ENCODE measurements around the gene AMZ2.
"Not testable (repeated sequence)": the region's sequence is repeated elsewhere in the genome, so short reads cannot be mapped to it uniquely, and the experiment has no call there.

The AMZ2 gene

DNA sequence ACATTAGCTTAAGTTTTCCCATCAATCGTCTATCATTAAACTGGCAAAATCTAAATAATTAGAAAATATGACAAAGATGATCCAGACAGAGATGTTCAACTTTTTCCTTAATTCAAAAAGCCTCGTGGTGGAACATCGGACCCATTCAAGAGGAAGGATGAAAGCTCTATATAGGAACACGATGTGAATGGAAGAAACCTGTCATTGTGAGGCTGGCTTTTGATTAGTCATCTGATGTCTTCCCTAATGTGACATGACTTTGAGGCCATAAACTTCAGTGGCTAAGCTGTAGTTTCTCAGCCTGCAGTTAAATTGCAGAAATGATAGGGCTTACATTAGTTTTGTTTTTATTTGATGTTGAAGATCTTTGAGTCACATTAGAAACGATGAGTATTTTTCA, 1.0 kb downstream of the AMZ2 start:
- no peak for DNase-seq

DNA sequence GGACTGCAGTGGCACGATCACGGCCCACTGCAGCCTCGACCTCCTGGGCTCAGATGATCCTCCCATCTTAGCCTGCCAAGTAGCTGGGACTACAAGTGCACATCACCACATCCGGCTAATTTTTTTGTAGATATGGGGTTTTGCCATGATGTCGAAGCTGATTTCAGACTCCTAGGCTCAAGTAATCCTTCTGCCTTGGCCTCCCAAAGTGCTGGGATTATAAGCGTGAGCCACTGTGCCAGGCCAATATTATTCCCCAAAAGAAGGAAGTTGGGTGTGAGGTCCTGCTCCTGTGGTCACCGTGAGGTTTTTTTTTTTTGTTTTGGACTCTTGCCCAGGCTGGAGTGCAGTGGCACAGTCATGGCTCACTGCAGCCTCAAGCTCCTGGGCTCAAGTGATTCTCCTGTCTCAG, 1.5 kb downstream of the AMZ2 start:
- DNase-seq, result no peak

DNA sequence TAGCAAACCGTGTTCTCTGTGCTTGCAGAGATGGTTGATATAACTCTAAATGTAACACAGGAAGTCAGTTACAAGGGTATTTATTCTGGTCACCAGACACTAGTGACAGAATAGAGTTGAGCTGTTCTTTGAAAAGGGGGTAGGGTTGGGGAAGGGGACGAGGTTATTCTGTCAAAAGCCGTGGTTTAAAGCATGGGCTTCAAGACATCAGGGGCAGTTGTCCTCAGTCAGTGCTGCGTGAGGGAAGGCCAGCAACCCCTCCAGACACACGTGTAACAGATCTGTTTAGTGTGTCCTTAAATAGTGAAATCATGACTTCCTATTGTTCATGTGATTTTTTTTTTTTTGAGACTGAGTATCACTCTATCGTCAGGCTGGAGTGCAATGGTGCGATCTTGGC, 5.6 kb downstream of the AMZ2 start:
- not testable (repeated sequence) for DNase-seq

DNA sequence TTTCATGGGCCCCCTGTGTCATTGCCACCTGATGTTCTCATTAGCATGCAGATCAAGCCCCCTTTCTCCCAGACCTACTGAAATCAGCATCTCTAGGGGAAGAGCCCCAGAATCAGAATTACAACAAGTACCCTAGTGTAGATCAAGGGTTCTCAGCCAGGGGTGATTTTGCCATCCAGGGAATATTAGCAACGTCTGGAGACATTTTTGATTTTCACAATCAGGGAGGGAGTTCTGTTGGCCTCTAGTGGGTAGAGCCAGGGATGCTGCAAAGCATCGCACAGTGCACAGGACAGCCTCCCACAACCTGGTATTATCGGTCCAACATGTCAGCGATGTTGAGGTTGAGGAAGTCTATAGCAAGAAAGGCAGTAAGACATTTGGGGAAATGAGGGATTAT, 7.3 kb downstream of the AMZ2 start:
- no peak for DNase-seq

DNA sequence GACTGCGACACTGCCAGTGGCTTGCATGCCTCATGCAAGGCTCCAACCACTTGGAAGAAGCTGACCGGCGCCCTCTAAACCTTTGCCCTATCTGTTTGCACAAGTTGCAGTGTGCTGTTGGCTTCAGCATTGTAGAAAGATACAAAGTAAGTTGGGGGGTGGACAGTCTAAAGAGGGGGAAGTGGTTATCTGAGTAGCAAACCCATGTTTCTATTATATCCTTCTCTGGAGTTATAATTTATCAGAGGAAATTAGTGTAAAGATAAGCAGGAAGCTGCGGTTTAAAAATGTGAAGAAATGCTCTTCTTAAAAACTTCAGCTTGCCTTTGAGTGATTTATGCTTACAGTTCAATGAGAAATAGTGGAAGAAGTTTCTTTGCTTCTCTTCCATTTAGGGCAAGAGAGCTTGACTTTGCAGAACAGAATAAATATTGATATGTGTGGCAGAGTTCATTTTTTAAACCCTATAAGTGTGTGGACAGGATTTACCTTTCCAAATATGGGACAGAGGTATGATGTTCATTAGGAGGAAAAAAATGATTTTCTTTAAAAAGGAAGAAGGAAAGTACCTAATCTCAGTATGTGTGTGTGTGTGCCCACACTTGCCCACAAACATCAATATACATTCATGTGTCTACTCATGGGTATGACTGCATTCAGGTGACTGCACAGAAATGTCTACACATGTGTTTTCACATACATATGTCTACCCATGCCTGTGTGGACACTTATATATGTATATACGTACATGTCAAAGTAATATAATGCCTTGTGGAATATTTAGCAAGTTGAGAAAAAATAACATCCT, 8.1 kb downstream of the AMZ2 start:
- DNase-seq, result no peak

DNA sequence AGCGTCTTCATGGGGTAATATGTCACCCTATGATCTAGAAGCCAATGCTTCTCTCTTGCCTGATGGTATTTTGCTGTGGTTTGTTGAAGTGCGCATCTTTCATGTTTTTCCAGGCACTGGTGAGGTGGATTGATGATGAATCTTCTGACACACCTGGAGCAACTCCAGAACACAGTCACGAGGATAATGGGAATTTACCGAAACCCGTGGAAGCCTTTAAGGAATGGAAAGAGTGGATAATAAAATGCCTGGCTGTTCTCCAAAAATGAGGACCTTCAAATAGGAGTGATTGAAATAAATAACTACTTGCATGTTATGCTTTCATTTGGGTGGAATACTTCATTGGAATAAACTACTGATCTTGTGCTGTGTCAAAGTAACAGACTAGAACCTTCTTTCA, 8.9 kb downstream of the AMZ2 start:
- not testable (repeated sequence) for DNase-seq

DNA sequence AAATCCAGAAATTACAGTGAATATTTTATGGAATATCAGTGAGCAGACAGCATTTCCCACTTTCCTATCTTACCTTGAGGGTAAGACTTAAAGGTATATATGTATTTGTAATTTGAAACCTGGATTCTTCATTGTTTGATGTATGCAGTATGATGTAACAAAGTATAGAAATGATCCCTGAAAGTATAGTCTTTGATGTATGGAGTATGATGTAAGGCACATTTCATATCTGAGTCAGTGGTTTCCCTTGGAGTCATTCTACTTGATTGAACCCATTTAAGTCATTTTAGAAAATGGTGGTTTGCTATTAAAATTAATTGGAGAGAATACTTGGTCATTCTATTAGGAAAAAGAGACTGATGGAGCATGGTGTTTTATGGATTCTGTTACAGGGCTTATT, 10.1 kb downstream of the AMZ2 start:
- no peak for DNase-seq

DNA sequence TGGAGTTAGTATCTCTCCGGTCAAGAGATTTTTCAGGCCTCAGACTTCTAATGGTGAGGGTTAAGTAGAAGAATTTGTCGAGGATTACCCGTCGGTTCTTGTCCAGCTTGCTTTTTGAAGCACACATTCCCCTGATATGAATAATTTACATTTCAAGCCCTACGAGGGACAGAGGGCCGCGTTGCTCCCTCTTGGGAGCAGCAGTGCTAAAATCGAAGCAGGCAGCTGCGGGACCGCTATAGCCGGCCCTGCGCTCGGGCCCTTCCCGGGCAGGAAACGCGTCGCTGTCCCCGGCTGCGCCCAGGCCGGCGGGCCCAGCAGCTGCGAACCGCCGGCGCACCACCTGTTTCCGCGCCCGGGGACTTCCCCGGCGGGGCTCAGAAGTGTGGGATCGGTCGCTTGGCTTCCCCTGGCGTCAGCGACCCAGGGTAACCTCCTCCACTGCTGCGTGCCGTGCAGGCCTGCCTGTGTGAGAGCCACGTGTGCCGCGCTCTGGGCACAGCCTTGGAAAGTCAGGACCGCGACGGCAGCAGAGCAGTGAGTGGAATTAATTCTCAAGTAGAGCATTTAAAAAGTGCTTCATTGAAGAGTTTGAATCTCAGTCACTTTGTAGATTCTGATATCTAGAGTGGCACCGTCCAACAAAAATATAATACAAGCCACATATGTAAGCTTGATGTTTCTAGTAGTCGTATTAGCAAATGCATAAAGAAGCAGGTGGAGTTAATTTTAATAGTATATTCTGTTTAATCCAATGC, 11.2 kb downstream of the AMZ2 start:
- peak in 12 of 56 donors; percentile 3 to 53 (median 18) for DNase-seq

DNA sequence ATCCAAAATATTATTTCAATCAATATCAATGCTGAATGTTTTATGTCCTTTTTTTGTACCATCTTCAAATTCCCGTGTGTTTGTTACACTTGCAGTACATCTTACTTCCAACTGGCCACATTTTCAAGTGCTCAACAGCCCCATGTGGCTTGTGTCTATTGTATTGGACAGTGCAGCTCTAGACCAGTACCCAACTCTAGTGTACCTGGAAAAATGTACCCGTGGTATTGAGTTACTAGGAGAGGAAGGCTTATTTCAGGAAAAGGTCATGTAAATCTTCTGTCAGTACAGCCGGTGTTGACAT, 11.8 kb downstream of the AMZ2 start:
- DNase-seq, result not testable (repeated sequence)

DNA sequence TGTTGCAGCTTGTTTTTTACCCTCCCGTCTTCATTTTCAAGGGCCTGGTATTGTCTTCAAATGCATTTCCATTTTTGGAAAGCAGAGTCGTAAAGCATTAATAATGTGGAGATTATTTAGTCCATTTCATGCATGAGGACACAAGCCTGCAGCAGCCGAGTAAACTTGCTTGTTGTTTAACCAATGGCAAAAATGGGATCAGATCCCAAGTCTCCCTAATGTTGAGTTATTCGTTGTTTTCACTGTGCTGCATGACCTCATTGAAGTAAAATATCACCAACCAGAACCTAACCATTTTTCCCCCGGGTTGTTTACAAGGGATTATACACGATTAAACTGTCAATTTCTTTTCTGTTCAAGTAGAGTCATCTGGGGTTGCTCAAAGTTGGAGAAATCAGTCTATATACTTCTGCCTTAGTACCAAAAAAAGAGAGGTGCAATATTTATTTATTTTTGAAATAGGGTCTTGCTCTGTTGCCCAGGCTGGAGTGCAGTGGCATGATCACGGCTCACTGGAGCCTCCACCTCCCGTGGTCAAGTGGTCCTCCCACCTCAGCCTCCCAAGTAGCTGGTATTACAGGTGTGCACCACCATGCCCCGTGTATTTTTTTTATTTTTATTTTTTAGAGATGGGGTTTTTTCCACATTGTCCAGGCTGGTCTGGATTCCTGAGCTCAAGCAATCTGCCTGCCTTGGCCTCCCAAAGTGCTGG, 12.4 kb downstream of the AMZ2 start:
- no peak for DNase-seq

DNA sequence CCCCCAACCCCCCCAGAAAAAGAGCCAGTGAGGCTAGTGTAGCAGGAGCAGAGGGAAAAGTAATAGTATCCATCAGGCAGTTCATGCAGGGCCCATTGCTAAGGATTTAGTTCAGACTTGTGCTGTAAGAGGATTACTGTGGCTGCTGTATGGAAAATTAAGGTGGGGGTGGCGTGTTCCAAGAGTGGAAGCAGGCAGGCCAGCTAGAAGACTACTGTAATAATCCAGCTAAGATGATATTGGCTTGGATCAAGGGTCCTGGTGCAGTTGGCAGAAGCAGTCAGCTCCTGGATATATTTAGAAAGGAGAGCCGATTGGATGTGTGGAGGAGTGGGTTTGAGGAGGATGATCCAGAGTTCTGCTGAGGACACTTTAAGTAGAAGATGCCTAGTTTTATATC, 14.6 kb downstream of the AMZ2 start:
- not testable (repeated sequence) for DNase-seq

DNA sequence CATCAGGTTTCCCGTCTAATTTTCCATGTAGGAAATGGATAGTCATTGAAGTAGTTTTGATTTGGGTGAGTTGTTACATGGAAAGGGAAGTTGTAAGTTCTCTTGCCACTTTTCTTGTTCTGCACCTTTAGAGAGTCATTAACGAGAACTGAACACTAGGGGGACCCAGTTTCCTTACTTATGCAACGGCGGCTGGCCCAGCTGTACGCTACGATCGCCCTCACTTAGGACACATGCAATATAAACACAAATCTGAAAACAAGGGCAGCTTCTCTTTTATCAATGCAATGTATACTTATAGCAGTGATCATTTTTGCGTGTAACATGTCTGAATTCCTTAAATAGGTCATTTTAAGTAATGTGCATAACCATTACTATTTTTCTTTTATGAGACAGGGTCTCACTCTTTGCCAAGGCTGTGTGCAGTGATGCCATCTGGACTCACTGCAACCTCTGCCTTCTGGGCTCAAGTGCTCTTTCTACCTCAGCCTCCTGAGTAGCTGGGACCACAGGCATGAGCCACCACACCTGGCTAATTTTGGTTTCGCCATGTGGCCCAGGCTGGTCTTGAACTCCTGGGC, 15.3 kb downstream of the AMZ2 start:
- peak in 9 of 56 donors; percentile 4 to 66 (median 23) for DNase-seq

DNA sequence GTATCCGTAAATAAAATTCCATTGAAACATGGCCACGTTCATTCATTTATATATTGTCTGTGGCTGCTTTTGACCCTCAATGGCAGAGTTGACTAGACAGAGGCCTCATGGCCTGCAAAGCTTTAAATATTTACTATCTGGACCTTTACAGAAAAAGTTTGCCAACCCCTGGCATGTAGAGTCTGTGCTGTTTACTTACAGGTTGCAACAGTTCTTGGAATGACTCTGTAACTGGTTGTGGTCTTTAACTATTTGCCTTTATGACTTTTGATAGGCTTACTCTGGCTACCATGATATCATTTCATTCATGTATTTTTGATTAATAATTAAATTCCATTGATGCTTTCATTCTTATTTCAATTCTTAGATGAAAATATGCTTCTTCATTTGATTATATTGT, 18.0 kb downstream of the AMZ2 start:
- not testable (repeated sequence) for DNase-seq

DNA sequence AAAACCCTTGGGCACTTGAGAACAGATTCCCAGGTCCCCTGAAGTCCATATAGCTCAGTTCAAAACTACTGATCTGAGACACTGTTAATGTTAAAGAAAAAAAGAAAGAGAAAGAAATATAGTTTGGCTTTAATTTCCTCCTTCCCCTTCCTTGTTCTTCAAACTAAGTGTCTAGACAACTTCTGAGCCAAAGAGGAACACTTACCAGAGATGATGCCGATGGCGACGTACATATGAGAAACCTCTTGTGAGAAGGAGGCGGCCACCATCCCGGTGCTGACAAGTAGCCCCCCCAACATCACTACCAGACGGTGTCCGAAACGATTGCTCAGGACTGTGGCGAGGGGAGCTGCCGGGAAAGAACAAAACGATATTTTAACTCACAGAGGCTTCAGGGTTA, 25.9 kb downstream of the AMZ2 start:
- DNase-seq, result no peak

DNA sequence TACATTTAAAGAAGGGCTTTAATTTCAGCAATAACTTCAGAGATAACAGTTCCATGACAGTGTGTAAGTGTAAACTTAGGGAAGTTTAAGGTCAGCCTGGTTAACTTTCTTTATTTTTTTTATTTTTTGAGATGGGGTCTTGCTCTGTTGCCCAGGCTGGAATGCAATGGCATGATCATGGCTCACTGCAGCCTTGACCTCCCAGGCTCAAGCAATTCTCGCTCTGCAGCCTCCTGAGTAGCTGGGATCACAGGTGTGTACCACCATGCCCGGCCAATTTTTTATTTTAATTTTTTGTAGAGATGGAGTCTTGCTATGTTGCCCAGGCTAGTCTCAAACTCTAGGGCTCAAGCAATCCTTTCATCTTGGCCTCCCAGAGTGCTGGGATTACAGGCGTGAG, 28.5 kb downstream of the AMZ2 start:
- not testable (repeated sequence) for DNase-seq

DNA sequence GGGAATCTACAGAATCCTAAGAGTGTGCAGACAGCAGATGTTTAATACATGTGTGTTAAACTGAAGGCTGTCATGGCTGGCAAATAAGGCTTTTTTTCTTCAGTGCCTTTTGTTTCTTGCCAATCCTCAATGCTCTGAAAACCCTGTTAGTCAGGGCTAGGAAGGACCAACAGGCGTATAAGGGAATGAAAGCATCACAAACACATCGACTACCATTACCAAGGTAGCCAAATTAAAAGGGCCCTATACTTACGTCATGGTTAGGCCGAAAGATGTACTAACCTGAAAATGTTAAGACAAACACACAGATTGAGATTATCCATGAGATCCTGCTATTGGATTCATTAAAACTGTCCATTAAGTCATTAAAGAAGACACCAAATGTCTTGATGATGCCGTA, 30.0 kb downstream of the AMZ2 start:
- DNase-seq, result no peak

DNA sequence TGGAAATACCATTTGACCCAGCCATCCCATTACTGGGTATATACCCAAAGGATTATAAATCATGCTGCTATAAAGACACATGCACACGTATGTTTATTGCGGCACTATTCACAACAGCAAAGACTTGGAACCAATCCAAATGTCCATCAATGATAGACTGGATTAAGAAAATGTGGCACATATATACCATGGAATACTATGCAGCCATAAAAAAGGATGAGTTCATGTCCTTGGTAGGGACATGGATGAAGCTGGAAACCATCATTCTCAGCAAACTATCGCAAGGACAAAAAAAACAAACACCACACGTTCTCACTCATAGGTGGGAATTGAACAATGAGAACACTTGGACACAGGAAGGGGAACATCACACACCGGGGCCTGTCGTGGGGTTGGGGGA, 34.1 kb downstream of the AMZ2 start:
- not testable (repeated sequence) for DNase-seq

DNA sequence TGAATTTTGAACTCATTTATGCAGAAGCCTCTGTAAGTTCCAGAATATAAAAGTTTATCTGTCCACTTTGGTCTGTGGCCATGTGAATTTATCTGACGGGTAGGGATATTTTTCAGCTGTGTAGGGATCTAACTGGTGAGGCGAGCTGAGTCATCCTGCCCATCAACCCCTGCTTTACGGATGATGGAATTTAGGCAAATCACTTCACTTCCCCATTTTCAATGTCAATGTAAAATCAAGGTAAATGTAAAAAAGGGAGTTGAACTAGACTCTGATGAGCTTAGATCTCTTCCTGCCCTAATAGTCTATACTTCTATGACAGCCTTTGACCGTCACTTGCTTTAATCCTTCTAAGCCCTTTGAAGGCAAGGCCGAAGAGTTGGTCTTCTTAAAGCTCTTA, 40.5 kb downstream of the AMZ2 start:
- DNase-seq, result no peak

DNA sequence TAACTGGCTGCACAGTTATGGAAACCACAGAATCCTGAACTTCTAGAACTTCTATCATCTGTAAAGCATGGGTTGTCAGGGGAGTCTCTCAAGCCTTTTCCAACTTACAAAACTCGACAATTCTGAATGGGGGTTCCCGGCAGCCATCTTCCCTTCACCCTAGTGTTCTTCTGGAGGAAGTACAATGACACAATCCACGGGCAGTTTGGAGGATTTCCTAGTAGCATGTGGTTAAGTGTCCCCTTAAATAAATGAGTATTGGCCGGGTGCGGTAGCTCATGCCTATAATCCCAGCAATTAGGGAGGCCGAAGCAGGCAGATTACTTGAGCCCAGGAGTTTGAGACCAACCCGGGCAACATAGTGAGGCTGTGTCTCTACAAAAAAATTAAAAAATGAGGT, 41.0 kb downstream of the AMZ2 start:
- no peak for DNase-seq

DNA sequence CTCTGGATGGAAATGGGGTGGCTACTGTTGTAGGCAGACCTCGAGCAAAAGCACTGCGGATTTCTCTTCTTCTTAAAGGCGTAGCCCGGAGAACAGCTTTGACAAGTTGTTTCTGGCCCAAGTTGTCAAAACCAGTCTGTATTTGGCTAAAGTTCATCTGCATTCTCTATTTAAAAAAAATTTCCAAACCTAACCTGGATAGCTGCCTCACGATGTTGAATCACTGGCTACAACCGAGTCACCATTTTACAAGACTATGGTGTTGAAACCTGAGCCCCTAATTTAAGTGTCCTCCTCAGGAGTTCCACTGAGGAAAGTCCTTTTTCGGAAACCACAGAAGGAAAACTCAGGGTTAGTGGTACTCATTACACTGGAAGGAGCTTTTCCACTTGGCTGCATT, 41.6 kb downstream of the AMZ2 start:
- DNase-seq, result no peak

DNA sequence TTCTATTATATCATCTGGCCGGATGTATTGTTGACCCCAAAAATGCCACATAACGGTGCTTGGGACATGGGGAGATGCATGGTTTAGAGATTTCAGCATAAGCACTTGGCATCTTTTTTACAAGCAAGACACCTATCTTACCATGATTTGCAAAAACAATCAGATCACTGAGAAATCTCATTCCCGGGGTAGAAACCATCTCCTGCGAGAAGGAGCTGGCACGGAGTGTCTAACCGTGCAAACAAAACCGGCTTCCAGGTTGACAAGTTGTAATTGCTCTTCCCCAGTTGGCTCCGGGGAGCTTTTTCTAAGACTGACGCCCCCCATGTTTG, 42.1 kb downstream of the AMZ2 start:
- peak in 1 of 56 donors; percentile 41 for DNase-seq

DNA sequence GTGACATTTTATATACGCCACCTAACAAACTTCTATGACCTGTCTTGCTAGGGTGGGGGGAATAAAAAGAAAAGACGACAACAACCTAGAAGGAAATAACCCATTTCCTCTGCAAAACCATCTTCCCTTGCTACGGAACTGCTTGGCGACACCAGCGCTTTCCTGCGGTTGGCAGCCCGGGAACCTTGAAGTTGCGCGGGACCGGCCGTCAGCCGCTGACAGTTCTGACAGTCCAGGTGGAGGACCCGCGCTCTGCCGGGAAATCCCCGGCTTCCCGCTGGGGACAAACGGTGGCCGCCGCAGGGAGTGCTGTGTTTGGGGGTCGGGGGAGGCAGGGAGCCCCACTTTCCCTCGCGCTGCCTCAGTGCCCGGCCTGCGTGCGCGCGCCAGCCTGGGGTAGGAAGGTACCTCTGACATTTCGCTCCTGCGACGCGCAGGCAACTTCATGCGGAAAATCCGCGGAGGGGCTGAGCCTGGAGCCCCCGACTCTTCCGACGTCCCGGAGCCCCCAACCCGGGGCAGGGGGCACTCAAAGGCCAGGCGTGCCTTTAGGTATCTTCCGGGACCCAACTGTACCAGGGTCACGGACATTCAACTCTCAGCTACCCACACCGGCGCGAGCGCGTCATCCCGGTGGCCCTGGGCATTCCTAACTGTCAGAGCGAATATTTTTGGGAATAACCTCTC, 42.6 kb downstream of the AMZ2 start:
- peak in 18 of 56 donors; percentile 0 to 52 (median 10) for DNase-seq
